ENCODE data around the gene RLBP1. TPM values are rescaled to one million over a fixed set of nuclear protein-coding genes. Genes with fewer than 3 reads are reported as not detected.
A peak's percentile ranks its signal among the peaks of the same experiment; 100 is the strongest.

The RLBP1 gene
- total RNA-seq, 1 experiment from 2014 or later, result not detected

DNA sequence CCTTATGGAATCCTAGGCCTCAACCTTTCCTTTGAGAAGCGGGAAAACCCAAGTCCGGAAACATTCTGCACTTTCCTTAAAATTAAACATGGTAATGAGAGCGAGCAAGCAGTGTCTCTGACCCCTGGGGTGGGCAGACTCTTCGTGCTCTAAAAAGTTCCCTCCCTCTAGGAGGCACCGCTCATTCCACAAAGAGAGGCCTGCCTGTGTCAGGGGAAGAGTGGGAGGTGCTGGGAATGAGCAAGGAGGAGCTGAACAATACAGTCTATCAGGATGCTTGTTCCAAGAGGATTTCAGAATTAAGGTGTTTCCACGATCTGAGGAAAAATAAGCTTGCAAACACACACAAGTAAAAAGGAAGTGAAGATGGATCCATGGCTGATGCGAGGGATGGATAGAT is 6.0 kb upstream of the RLBP1 start:
- TF ChIP-seq MXD4 (CRISPR knock-in tag; IDR thresholded peaks at IDR 0.05; ENCODE audit: borderline replicate concordance) (no peak), NFE2L1 (CRISPR knock-in tag; IDR thresholded peaks at IDR 0.05) (no peak), FOXJ3 (CRISPR knock-in tag; IDR thresholded peaks at IDR 0.05; ENCODE audit: borderline replicate concordance) (no peak), NR1H2 (CRISPR knock-in tag; IDR thresholded peaks at IDR 0.05) (no peak)
- TF ChIP-seq, protein P1, sequence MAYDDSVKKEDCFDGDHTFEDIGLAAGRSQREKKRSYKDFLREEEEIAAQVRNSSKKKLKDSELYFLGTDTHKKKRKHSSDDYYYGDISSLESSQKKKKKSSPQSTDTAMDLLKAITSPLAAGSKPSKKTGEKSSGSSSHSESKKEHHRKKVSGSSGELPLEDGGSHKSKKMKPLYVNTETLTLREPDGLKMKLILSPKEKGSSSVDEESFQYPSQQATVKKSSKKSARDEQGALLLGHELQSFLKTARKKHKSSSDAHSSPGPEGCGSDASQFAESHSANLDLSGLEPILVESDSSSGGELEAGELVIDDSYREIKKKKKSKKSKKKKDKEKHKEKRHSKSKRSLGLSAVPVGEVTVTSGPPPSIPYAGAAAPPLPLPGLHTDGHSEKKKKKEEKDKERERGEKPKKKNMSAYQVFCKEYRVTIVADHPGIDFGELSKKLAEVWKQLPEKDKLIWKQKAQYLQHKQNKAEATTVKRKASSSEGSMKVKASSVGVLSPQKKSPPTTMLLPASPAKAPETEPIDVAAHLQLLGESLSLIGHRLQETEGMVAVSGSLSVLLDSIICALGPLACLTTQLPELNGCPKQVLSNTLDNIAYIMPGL (CRISPR knock-in tag; IDR thresholded peaks at IDR 0.05), result no peak
- H3K36me3 Mint-ChIP-seq, result no peaks in the 10 kb centered on the region
- no peak for DNase-seq (ENCODE audit: low spot score)
- ChIA-PET POLR2A (no interaction called here), CTCF (interaction anchor here (1.1 to 2.6 kb wide), 3 partner anchors 17 to 131 kb away, joined by 5 to 15 read pairs (median 8); partner anchors contain the start of gene FANCI)
- peak; percentile 74 for ATAC-seq
- no peaks in the 10 kb centered on the region for H3K9me3 Mint-ChIP-seq
- no peak overlapping the region for H3K4me3 Mint-ChIP-seq
- peaks cover 3% of the 10 kb centered on the region for H3K27me3 Mint-ChIP-seq (ENCODE audit: low read depth)
- H3K27ac Mint-ChIP-seq, result no peak overlapping the region
- H3K4me1 Mint-ChIP-seq, result no peaks in the 10 kb centered on the region; the same call in 1 of the 2 replicates

DNA sequence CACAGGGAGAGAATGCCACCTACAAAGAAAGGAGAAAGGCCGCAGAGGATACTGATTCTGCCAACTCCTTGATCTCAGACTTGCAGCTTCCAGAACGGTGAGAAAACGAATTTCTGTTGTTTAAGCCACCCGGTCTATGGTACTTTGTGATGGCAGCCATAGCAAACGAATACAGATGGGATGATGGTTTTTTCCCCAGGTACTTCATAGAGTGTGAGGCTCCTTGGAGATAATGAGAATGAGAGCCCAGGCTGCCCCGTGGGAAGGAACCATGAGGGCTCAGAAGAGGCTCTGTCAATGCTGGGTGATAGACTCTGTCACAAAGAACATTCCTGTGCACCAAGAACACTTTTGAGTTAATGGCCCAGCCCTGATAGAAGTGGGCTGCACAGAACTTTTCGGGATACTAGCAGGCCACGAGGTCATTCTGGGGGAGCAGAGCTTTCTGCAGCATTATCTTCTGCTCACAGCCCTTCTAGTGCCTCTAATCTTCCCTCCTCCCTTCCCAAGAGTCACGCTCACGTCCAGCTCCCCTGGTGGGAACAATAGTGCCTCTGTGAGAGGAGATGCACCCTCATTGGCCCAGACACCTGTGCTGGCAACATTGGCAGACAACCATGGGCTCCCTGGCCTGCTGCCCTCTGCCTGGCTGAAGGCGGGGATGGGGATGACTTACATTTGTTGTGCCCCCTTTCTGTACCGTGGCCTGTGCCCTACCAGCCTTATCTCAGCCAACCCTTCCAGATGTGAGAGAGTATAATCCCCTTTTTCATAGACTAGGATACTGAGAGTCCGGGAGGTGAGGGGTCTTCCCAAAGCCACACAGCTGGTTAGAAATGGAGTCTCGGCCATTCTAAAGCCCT is 5.2 kb upstream of the RLBP1 start:
- no peaks in the 10 kb centered on the region; the same call in 1 of the 2 replicates for H3K4me1 Mint-ChIP-seq
- H3K36me3 Mint-ChIP-seq, result no peaks in the 10 kb centered on the region
- no peak for DNase-seq (ENCODE audit: low spot score)
- H3K27ac Mint-ChIP-seq, result no peak overlapping the region
- H3K9me3 Mint-ChIP-seq, result no peaks in the 10 kb centered on the region
- H3K27me3 Mint-ChIP-seq (ENCODE audit: low read depth), result peaks cover 3% of the 10 kb centered on the region
- POLR2A ChIA-PET, result no interaction called here
- ATAC-seq, result no peak
- no peak overlapping the region for H3K4me3 Mint-ChIP-seq
- CTCF ChIA-PET, result interaction anchor here (1.1 to 2.6 kb wide), 3 partner anchors 18 to 132 kb away, joined by 5 to 15 read pairs (median 8); partner anchors contain the start of gene FANCI
- TF ChIP-seq, protein P2, sequence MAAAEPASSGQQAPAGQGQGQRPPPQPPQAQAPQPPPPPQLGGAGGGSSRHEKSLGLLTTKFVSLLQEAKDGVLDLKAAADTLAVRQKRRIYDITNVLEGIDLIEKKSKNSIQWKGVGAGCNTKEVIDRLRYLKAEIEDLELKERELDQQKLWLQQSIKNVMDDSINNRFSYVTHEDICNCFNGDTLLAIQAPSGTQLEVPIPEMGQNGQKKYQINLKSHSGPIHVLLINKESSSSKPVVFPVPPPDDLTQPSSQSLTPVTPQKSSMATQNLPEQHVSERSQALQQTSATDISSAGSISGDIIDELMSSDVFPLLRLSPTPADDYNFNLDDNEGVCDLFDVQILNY (CRISPR knock-in tag; IDR thresholded peaks at IDR 0.05), result no peak
- TF ChIP-seq ZNF416 (CRISPR knock-in tag; IDR thresholded peaks at IDR 0.05) (no peak), HMGA2 (CRISPR knock-in tag; IDR thresholded peaks at IDR 0.05) (no peak), RORB (CRISPR knock-in tag; IDR thresholded peaks at IDR 0.05) (no peak), EMX1 (CRISPR knock-in tag; IDR thresholded peaks at IDR 0.05) (no peak)
- TF ChIP-seq, protein P3, sequence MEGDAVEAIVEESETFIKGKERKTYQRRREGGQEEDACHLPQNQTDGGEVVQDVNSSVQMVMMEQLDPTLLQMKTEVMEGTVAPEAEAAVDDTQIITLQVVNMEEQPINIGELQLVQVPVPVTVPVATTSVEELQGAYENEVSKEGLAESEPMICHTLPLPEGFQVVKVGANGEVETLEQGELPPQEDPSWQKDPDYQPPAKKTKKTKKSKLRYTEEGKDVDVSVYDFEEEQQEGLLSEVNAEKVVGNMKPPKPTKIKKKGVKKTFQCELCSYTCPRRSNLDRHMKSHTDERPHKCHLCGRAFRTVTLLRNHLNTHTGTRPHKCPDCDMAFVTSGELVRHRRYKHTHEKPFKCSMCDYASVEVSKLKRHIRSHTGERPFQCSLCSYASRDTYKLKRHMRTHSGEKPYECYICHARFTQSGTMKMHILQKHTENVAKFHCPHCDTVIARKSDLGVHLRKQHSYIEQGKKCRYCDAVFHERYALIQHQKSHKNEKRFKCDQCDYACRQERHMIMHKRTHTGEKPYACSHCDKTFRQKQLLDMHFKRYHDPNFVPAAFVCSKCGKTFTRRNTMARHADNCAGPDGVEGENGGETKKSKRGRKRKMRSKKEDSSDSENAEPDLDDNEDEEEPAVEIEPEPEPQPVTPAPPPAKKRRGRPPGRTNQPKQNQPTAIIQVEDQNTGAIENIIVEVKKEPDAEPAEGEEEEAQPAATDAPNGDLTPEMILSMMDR (IDR thresholded peaks at IDR 0.05), result no peak
- TF ChIP-seq, protein P4, sequence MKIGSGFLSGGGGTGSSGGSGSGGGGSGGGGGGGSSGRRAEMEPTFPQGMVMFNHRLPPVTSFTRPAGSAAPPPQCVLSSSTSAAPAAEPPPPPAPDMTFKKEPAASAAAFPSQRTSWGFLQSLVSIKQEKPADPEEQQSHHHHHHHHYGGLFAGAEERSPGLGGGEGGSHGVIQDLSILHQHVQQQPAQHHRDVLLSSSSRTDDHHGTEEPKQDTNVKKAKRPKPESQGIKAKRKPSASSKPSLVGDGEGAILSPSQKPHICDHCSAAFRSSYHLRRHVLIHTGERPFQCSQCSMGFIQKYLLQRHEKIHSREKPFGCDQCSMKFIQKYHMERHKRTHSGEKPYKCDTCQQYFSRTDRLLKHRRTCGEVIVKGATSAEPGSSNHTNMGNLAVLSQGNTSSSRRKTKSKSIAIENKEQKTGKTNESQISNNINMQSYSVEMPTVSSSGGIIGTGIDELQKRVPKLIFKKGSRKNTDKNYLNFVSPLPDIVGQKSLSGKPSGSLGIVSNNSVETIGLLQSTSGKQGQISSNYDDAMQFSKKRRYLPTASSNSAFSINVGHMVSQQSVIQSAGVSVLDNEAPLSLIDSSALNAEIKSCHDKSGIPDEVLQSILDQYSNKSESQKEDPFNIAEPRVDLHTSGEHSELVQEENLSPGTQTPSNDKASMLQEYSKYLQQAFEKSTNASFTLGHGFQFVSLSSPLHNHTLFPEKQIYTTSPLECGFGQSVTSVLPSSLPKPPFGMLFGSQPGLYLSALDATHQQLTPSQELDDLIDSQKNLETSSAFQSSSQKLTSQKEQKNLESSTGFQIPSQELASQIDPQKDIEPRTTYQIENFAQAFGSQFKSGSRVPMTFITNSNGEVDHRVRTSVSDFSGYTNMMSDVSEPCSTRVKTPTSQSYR (CRISPR knock-in tag; IDR thresholded peaks at IDR 0.05), result no peak
- TF ChIP-seq, protein P5, sequence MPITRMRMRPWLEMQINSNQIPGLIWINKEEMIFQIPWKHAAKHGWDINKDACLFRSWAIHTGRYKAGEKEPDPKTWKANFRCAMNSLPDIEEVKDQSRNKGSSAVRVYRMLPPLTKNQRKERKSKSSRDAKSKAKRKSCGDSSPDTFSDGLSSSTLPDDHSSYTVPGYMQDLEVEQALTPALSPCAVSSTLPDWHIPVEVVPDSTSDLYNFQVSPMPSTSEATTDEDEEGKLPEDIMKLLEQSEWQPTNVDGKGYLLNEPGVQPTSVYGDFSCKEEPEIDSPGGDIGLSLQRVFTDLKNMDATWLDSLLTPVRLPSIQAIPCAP (CRISPR knock-in tag; IDR thresholded peaks at IDR 0.05), result no peak
- TF ChIP-seq, protein P6, sequence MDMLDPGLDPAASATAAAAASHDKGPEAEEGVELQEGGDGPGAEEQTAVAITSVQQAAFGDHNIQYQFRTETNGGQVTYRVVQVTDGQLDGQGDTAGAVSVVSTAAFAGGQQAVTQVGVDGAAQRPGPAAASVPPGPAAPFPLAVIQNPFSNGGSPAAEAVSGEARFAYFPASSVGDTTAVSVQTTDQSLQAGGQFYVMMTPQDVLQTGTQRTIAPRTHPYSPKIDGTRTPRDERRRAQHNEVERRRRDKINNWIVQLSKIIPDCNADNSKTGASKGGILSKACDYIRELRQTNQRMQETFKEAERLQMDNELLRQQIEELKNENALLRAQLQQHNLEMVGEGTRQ (CRISPR knock-in tag; IDR thresholded peaks at IDR 0.05), result no peak
- TF ChIP-seq, protein P7, sequence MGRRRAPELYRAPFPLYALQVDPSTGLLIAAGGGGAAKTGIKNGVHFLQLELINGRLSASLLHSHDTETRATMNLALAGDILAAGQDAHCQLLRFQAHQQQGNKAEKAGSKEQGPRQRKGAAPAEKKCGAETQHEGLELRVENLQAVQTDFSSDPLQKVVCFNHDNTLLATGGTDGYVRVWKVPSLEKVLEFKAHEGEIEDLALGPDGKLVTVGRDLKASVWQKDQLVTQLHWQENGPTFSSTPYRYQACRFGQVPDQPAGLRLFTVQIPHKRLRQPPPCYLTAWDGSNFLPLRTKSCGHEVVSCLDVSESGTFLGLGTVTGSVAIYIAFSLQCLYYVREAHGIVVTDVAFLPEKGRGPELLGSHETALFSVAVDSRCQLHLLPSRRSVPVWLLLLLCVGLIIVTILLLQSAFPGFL (CRISPR knock-in tag; IDR thresholded peaks at IDR 0.05; ENCODE audit: borderline replicate concordance), result no peak
- TF ChIP-seq, protein P8, sequence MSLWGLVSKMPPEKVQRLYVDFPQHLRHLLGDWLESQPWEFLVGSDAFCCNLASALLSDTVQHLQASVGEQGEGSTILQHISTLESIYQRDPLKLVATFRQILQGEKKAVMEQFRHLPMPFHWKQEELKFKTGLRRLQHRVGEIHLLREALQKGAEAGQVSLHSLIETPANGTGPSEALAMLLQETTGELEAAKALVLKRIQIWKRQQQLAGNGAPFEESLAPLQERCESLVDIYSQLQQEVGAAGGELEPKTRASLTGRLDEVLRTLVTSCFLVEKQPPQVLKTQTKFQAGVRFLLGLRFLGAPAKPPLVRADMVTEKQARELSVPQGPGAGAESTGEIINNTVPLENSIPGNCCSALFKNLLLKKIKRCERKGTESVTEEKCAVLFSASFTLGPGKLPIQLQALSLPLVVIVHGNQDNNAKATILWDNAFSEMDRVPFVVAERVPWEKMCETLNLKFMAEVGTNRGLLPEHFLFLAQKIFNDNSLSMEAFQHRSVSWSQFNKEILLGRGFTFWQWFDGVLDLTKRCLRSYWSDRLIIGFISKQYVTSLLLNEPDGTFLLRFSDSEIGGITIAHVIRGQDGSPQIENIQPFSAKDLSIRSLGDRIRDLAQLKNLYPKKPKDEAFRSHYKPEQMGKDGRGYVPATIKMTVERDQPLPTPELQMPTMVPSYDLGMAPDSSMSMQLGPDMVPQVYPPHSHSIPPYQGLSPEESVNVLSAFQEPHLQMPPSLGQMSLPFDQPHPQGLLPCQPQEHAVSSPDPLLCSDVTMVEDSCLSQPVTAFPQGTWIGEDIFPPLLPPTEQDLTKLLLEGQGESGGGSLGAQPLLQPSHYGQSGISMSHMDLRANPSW (CRISPR knock-in tag; conservative IDR thresholded peaks at IDR 0.05; ENCODE audit: low read depth), result no peak
- TF ChIP-seq, protein P9, sequence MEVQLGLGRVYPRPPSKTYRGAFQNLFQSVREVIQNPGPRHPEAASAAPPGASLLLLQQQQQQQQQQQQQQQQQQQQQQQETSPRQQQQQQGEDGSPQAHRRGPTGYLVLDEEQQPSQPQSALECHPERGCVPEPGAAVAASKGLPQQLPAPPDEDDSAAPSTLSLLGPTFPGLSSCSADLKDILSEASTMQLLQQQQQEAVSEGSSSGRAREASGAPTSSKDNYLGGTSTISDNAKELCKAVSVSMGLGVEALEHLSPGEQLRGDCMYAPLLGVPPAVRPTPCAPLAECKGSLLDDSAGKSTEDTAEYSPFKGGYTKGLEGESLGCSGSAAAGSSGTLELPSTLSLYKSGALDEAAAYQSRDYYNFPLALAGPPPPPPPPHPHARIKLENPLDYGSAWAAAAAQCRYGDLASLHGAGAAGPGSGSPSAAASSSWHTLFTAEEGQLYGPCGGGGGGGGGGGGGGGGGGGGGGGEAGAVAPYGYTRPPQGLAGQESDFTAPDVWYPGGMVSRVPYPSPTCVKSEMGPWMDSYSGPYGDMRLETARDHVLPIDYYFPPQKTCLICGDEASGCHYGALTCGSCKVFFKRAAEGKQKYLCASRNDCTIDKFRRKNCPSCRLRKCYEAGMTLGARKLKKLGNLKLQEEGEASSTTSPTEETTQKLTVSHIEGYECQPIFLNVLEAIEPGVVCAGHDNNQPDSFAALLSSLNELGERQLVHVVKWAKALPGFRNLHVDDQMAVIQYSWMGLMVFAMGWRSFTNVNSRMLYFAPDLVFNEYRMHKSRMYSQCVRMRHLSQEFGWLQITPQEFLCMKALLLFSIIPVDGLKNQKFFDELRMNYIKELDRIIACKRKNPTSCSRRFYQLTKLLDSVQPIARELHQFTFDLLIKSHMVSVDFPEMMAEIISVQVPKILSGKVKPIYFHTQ (CRISPR knock-in tag; IDR thresholded peaks at IDR 0.05), result no peak
